Smooth muscle cell (in vitro differentiated cells): ENCODE results near the gene RTP3. TPM values are rescaled to one million over a fixed set of nuclear protein-coding genes. Genes with fewer than 3 reads are reported as not detected.

ENCODE experiments used
- DNase-seq: peaks from one replicate; lab custom pipeline; 2025; ENCODE audit not compliant: unreplicated experiment; lab: John Stamatoyannopoulos, UW
- H2AFZ ChIP-seq: fragments of 200-600 bp; sonication (generic); 2 replicates; pipeline ENCODE4 v1.6.0; 2016; ENCODE audit warnings: antibody characterized with exemption, low read depth, mild to moderate bottlenecking
- H3F3A ChIP-seq: fragments of 200-600 bp; sonication (generic); 2 replicates; pipeline ENCODE4 v1.6.0; 2017; ENCODE audit warnings: antibody characterized with exemption, low read depth
- H3K27ac ChIP-seq: fragments of 200-600 bp; sonication (generic); 2 replicates; pipeline ENCODE4 v1.5.1; 2016; ENCODE audit warnings: low read depth, mild to moderate bottlenecking
- H3K27me3 ChIP-seq: fragments of 200-600 bp; sonication (generic); 2 replicates; pipeline ENCODE4 v1.6.1; 2016; ENCODE audit warnings: low read depth, mild to moderate bottlenecking
- H3K36me3 ChIP-seq: fragments of 200-600 bp; sonication (generic); 2 replicates; pipeline ENCODE4 v1.5.1; 2016; ENCODE audit warnings: low read depth
- H3K4me1 ChIP-seq: fragments of 200-600 bp; sonication (generic); 2 replicates; pipeline ENCODE4 v1.5.1; 2016; ENCODE audit warnings: low read depth
- H3K4me2 ChIP-seq: fragments of 200-600 bp; sonication (generic); 2 replicates; pipeline ENCODE4 v1.6.0; 2016; ENCODE audit warnings: mild to moderate bottlenecking
- H3K4me3 ChIP-seq: fragments of 200-600 bp; sonication (generic); 2 replicates; pipeline ENCODE4 v1.5.1; 2016; ENCODE audit warnings: mild to moderate bottlenecking
- H3K79me2 ChIP-seq: fragments of 200-600 bp; sonication (generic); 2 replicates; pipeline ENCODE4 v1.6.0; 2016; ENCODE audit warnings: low read depth, mild to moderate bottlenecking
- H3K9ac ChIP-seq: fragments of 200-600 bp; sonication (generic); 2 replicates; pipeline ENCODE4 v1.6.0; 2016; ENCODE audit warnings: low read depth
- H3K9me3 ChIP-seq: fragments of 200-600 bp; sonication (generic); replicated peaks from 2 replicates; pipeline ENCODE4 v1.5.1; 2016; ENCODE audit warnings: low read depth
- H4K20me1 ChIP-seq: fragments of 200-600 bp; sonication (generic); 2 replicates; pipeline ENCODE4 v1.6.0; 2016; ENCODE audit warnings: low read depth
- WGBS: methylation state at CpG from one replicate; pipeline ENCODE4 v1.1.7; 2016; ENCODE audit warnings: low lambda C conversion rate; 5-methylcytosine and 5-hydroxymethylcytosine counted together
- polyA plus RNA-seq: library from polyadenylated mRNA; unstranded; fragments of >200 nt; fragmentation: Nextera tagmentation; extraction: Ambion mirVana; gene quantifications from 2 replicates; pipeline ENCODE4 v1.2.1, GENCODE V29; 2016
- total RNA-seq: library from RNA; depleted of rRNA; stranded (reverse); fragments of >200 nt; gene quantifications from 2 replicates; pipeline ENCODE4 v1.2.3, GENCODE V29; 2014
- TF ChIP-seq, protein P1 (sequence below): fragments of 200-600 bp; sonication (generic); IDR thresholded peaks from 2 replicates; pipeline ENCODE4 v1.5.1; 2017; ENCODE audit warnings: borderline replicate concordance, mild to moderate bottlenecking, antibody characterized with exemption; ENCODE audit not compliant: insufficient read depth, poor library complexity, severe bottlenecking

RTP3 gene
- total and polyA plus RNA-seq, 2 experiments from 2014 or later: 0.19 TPM; not detected in 1

DNA sequence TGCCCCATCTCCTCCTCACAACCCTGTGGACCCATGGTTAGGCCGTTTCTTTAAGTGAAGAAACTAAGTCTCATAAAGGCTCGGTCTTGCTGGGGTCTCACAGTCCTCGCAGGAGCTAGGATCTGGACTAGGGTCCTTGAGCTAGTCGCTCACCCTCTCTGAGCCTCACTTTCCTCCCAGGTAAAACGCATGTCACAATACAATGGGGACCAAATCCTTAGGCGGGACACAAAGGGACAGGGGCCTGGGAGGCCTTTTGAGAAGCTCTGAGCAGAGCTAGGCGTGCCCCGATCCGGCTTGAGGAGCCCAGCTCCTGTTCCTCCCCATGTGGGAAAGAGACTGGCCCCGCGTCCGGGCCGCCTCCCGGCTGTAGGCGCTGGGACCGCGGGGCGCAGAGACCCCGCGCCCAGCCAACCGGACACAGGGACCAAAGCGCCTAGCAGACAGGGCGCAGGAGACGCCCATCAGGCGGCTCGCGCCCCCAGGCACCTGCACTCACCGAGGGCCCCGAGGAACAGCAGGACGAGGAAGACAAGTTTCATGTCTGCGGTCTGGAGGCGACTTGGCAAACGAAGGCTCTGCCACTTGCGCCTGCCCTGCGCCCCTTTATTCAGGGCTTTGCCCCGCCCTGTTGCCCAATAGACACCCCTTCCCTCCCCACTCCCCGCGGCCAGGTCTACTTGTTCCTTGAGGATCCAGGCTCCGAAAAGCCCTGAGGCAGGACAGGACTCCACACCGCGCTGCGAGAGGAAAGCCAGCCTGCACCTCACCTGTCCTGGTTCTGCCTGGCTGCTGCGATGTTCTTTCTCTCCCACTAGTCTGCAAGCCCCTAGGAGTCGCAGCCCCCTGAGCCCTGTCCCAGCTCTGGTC lies 33.2 kb upstream of the RTP3 start, which contains the start of gene LTF:
Gene LTF (minus strand): TSS at position 580 of the 870 bp plus-strand sequence. CDS start 38 bp downstream, at position 542.
- DNase-seq: no peak
- H3K4me2 ChIP-seq: no peak within 1 kb of the TSS
- no peak within 1 kb of the TSS for H3K27ac ChIP-seq
- no peaks in the 10 kb centered on the region for H3K79me2 ChIP-seq
- 78% methylated on average over 44 of the region's 44 CpGs for WGBS
- no peaks in the 10 kb centered on the region for H4K20me1 ChIP-seq
- no peaks in the 10 kb centered on the region for H3F3A ChIP-seq
- no peaks in the 10 kb centered on the region for H3K36me3 ChIP-seq
- no peak within 1 kb of the TSS for H2AFZ ChIP-seq
- no peaks in the 10 kb centered on the region for H3K4me1 ChIP-seq
- peaks cover 32% of the 10 kb centered on the region for H3K27me3 ChIP-seq
- H3K9me3 ChIP-seq: no peaks in the 10 kb centered on the region
- no peak within 1 kb of the TSS for H3K9ac ChIP-seq
- TF ChIP-seq, protein P1, sequence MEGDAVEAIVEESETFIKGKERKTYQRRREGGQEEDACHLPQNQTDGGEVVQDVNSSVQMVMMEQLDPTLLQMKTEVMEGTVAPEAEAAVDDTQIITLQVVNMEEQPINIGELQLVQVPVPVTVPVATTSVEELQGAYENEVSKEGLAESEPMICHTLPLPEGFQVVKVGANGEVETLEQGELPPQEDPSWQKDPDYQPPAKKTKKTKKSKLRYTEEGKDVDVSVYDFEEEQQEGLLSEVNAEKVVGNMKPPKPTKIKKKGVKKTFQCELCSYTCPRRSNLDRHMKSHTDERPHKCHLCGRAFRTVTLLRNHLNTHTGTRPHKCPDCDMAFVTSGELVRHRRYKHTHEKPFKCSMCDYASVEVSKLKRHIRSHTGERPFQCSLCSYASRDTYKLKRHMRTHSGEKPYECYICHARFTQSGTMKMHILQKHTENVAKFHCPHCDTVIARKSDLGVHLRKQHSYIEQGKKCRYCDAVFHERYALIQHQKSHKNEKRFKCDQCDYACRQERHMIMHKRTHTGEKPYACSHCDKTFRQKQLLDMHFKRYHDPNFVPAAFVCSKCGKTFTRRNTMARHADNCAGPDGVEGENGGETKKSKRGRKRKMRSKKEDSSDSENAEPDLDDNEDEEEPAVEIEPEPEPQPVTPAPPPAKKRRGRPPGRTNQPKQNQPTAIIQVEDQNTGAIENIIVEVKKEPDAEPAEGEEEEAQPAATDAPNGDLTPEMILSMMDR: no peak
- H3K4me3 ChIP-seq: no peak within 1 kb of the TSS

DNA sequence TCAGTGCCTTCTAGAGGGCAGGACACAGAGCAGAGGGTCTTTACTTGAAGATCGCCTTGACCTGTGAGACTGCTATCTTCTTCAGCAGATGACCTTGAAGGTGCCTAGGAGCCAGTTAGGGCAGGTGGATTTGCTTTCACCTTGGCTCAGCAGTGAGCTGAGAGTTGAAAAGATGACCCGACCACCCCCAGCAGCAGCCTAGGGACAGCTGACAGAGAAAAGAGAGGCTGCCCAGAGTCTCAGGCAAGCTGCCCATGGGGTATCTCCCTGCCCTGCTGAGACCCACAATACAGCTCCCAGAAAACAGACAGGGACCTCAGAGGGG lies 32.6 kb upstream of the RTP3 start:
- no peak overlapping the region for H3K4me3 ChIP-seq
- no peaks in the 10 kb centered on the region for H3F3A ChIP-seq
- H3K4me1 ChIP-seq: no peaks in the 10 kb centered on the region
- H3K27me3 ChIP-seq: peaks cover 32% of the 10 kb centered on the region
- TF ChIP-seq, protein P1: no peak
- H3K4me2 ChIP-seq: no peak overlapping the region
- no peaks in the 10 kb centered on the region for H3K36me3 ChIP-seq
- H3K9me3 ChIP-seq: no peaks in the 10 kb centered on the region
- no peaks in the 10 kb centered on the region for H4K20me1 ChIP-seq
- DNase-seq: no peak
- H2AFZ ChIP-seq: no peak overlapping the region
- H3K9ac ChIP-seq: no peak overlapping the region
- H3K79me2 ChIP-seq: no peaks in the 10 kb centered on the region
- no peak overlapping the region for H3K27ac ChIP-seq
- 87% methylated on average over 2 of the region's 2 CpGs for WGBS

DNA sequence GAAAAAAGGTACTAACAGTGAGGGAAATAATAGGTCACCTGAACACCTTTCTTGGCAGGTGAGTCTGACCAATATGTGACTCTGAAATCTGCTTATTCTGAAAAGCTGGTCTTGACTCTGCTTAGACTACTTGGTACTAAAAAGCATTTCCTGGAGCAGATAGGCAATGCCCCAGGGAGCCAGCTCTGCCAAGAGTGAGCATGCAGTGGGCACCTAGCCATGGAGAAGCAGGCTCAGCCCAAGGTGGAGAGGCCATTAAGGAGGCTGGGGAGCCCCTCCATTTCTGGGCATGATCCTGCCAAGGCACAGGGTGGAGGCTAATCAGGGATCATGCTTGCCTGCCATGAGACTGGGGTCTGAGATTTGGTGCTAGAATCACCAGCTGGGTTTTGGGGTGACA lies 31.5 kb upstream of the RTP3 start:
- Histone ChIP-seq H3F3A (no peaks in the 10 kb centered on the region), H3K27ac (no peak overlapping the region), H3K9me3 (no peaks in the 10 kb centered on the region), H3K9ac (no peak overlapping the region), H3K4me2 (no peak overlapping the region), H2AFZ (no peak overlapping the region), H3K36me3 (no peaks in the 10 kb centered on the region), H3K27me3 (peaks cover 32% of the 10 kb centered on the region), H3K79me2 (no peaks in the 10 kb centered on the region), H4K20me1 (no peaks in the 10 kb centered on the region), H3K4me3 (no peak overlapping the region), H3K4me1 (no peaks in the 10 kb centered on the region)
- no peak for DNase-seq
- TF ChIP-seq, protein P1: no peak

DNA sequence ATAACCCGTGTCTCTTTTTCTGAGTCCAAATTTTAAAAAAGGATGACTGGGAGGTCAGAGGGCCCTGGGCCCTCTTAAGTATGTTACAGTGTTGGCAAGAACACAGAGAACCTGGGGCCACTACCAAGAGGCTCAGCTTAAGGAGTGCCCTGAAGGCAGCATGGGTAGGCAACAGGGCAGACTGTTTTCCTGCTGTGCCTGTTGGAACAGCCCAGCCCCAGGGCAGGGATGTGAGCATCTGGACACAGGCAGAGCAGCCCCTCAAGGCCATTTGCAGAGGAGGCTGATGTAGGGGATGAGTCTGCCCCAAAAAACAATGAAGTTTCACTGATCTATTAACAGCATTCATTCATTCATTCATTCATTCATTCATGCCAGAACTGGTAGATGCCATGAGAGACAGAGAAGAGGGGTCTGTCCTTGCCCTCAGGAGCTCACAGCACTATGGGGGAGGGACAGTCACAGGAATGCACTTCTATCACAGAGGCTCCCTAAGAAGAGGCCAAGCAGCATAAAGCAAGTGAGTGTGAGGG lies 30.8 kb upstream of the RTP3 start:
- no peaks in the 10 kb centered on the region for H3K36me3 ChIP-seq
- no peaks in the 10 kb centered on the region for H3K4me1 ChIP-seq
- H3K4me2 ChIP-seq: no peak overlapping the region
- H3K4me3 ChIP-seq: no peak overlapping the region
- peaks cover 32% of the 10 kb centered on the region for H3K27me3 ChIP-seq
- H3K9ac ChIP-seq: no peak overlapping the region
- H2AFZ ChIP-seq: no peak overlapping the region
- H3K79me2 ChIP-seq: no peaks in the 10 kb centered on the region
- no peaks in the 10 kb centered on the region for H3F3A ChIP-seq
- WGBS: 88% methylated on average over 1 of the region's 1 CpG
- TF ChIP-seq, protein P1: no peak
- no peaks in the 10 kb centered on the region for H4K20me1 ChIP-seq
- no peak overlapping the region for H3K27ac ChIP-seq
- DNase-seq: no peak
- H3K9me3 ChIP-seq: no peaks in the 10 kb centered on the region
